A549 (cell line): Measurements from ENCODE around the gene TASP1.

Experiments used
- NFE2L2 ChIP-seq: fragments of 150-350 bp; conservative IDR thresholded peaks from 2 replicates; pipeline ENCODE4 v1.6.1; 2014; ENCODE audit warnings: low read length
- POLR2A ChIP-seq: IDR thresholded peaks from 2 replicates; pipeline ENCODE4 v1.6.1; 2012; ENCODE audit warnings: mild to moderate bottlenecking, low read length
- TF ChIP-seq, protein P1 (sequence below): fragments of >200 bp; sonication (Bioruptor Twin); formaldehyde crosslinking; IDR thresholded peaks from 3 replicates; pipeline ENCODE4 v1.5.1; 2016

DNA sequence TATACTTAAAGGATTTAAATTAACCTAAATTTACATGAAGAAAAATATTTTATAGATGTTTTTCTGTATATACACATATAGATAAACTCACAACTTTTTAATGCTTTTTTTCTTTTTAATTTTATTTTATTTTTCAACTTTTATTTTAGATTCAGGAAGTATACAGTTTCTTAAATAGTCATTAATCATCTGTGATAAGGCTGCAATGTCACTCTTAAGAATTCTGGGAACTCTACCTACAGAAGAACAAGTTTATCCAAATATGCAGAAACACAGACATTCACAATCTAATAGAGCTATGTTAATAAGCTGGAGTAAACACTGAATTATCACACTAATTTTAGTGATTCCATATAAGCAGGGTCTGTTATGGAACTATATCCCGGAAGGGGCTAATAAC is 181.2 kb downstream of the TASP1 start:
- TF ChIP-seq, protein P1, sequence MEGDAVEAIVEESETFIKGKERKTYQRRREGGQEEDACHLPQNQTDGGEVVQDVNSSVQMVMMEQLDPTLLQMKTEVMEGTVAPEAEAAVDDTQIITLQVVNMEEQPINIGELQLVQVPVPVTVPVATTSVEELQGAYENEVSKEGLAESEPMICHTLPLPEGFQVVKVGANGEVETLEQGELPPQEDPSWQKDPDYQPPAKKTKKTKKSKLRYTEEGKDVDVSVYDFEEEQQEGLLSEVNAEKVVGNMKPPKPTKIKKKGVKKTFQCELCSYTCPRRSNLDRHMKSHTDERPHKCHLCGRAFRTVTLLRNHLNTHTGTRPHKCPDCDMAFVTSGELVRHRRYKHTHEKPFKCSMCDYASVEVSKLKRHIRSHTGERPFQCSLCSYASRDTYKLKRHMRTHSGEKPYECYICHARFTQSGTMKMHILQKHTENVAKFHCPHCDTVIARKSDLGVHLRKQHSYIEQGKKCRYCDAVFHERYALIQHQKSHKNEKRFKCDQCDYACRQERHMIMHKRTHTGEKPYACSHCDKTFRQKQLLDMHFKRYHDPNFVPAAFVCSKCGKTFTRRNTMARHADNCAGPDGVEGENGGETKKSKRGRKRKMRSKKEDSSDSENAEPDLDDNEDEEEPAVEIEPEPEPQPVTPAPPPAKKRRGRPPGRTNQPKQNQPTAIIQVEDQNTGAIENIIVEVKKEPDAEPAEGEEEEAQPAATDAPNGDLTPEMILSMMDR: no peak
- no peak for TF ChIP-seq POLR2A
- no peak for TF ChIP-seq NFE2L2
